Trophoblast cell (in vitro differentiated cells and primary cell): ENCODE data around the gene GALNT16.
"Not testable (repeated sequence)": the region's sequence is repeated elsewhere in the genome, so short reads cannot be mapped to it uniquely, and the experiment has no call there.

Experiments used
- DNase-seq, 2 donors: peaks; one replicate each; pipeline ENCODE4 v3.0.0-alpha.2; 2016
- H2AFZ ChIP-seq: 2 replicates; pipeline ENCODE4 v1.6.1; 2013; ENCODE audit warnings: low read length, moderate library complexity, mild to moderate bottlenecking; ENCODE audit not compliant: insufficient read depth, poor library complexity
- H2AK5ac ChIP-seq: 2 replicates; pipeline ENCODE4 v1.6.1; 2013; ENCODE audit warnings: mild to moderate bottlenecking, low read length
- H2BK120ac ChIP-seq: 2 replicates; pipeline ENCODE4 v1.6.1; 2013; ENCODE audit warnings: low read length, mild to moderate bottlenecking, moderate library complexity; ENCODE audit not compliant: insufficient read depth, poor library complexity
- H2BK12ac ChIP-seq: 2 replicates; pipeline ENCODE4 v1.6.1; 2013; ENCODE audit warnings: mild to moderate bottlenecking, low read length, moderate library complexity
- H2BK5ac ChIP-seq: 2 replicates; pipeline ENCODE4 v1.6.1; 2013; ENCODE audit warnings: low read length, low read depth, moderate library complexity, mild to moderate bottlenecking; ENCODE audit not compliant: poor library complexity
- H3K14ac ChIP-seq: 2 replicates; pipeline ENCODE4 v1.6.1; 2013; ENCODE audit warnings: mild to moderate bottlenecking, low read length
- H3K18ac ChIP-seq: 2 replicates; pipeline ENCODE4 v1.6.1; 2013; ENCODE audit warnings: mild to moderate bottlenecking, low read length
- H3K23ac ChIP-seq: 2 replicates; pipeline ENCODE4 v1.6.1; 2013; ENCODE audit warnings: low read length
- H3K27ac ChIP-seq: 2 replicates; pipeline ENCODE4 v1.5.1; 2013; ENCODE audit warnings: low read depth, mild to moderate bottlenecking, inconsistent platforms, low read length, moderate library complexity
- H3K27me3 ChIP-seq: 2 replicates; pipeline ENCODE4 v1.6.1; 2013; ENCODE audit warnings: inconsistent platforms, mild to moderate bottlenecking, low read length, moderate library complexity; ENCODE audit not compliant: insufficient read depth
- H3K36me3 ChIP-seq, 2 experiments: 1 replicate in 1 of 2; 2 replicates in 1 of 2; pipeline ENCODE4 v1.6.1; 2013; ENCODE audit warnings: low read length in 2 of 2, mild to moderate bottlenecking in 2 of 2, moderate library complexity in 1 of 2; ENCODE audit not compliant: insufficient read depth in 2 of 2, control insufficient read depth in 1 of 2
- H3K4ac ChIP-seq: 2 replicates; pipeline ENCODE4 v1.6.1; 2013; ENCODE audit warnings: low read depth, mild to moderate bottlenecking, low read length, moderate library complexity
- H3K4me1 ChIP-seq, 2 experiments: 1 replicate in 1 of 2; 2 replicates in 1 of 2; pipeline ENCODE4 v1.6.1; 2013; ENCODE audit warnings: low read length in 2 of 2, mild to moderate bottlenecking in 2 of 2, moderate library complexity in 1 of 2; ENCODE audit not compliant: insufficient read depth in 2 of 2, control insufficient read depth in 1 of 2
- H3K4me2 ChIP-seq: 2 replicates; pipeline ENCODE4 v1.6.1; 2013; ENCODE audit warnings: inconsistent platforms, mild to moderate bottlenecking, low read length, moderate library complexity
- H3K4me3 ChIP-seq: 2 replicates; pipeline ENCODE4 v1.5.1; 2013; ENCODE audit warnings: mild to moderate bottlenecking, low read depth, low read length, inconsistent platforms
- H3K79me1 ChIP-seq: one replicate; pipeline ENCODE4 v1.6.1; 2013; ENCODE audit warnings: low read length
- H3K79me2 ChIP-seq: 2 replicates; pipeline ENCODE4 v1.6.1; 2013; ENCODE audit warnings: low read length, mild to moderate bottlenecking; ENCODE audit not compliant: control insufficient read depth, insufficient read depth, poor library complexity
- H3K9ac ChIP-seq: 2 replicates; pipeline ENCODE4 v1.6.1; 2013; ENCODE audit warnings: mild to moderate bottlenecking, low read length
- H3K9me3 ChIP-seq: 2 replicates; pipeline ENCODE4 v1.6.1; 2013; ENCODE audit warnings: low read depth, mild to moderate bottlenecking, control low read depth, inconsistent platforms, low read length; ENCODE audit not compliant: insufficient read depth
- H4K12ac ChIP-seq: 2 replicates; pipeline ENCODE4 v1.6.1; 2013; ENCODE audit warnings: low read depth, mild to moderate bottlenecking, low read length, moderate library complexity
- H4K8ac ChIP-seq: 2 replicates; pipeline ENCODE4 v1.6.1; 2013; ENCODE audit warnings: low read depth, mild to moderate bottlenecking, low read length, moderate library complexity
- H4K91ac ChIP-seq: one replicate; pipeline ENCODE4 v1.6.1; 2013; ENCODE audit warnings: low read depth, mild to moderate bottlenecking, low read length, moderate library complexity
- WGBS: extraction: QIAGEN DNeasy Blood & Tissue Kit; methylation state at CpG from one replicate; pipeline ENCODE4 v1.1.7; 2013; ENCODE audit warnings: missing lambda C conversion rate; ENCODE audit not compliant: insufficient read length, insufficient coverage; ENCODE audit errors: extremely low coverage; 5-methylcytosine and 5-hydroxymethylcytosine counted together

GALNT16 gene

DNA sequence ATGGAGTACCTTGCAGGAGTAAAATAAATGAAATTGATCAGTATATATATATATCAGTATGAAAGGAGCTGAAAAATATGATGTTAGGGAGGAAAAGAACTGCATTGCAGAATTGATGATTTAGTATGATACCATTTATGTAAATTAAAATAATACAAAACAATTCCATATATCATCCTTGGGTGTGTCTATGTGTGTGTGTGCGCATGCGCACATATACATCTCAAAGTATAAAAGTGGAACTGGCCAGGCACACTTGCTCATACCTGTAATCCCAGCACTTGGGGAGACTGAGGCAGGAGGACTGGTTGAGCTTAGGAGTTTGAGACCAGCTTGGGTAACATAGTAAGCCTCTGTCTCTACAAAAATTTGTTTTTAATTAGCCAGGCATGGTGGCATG, 15.4 kb downstream of the GALNT16 start:
- Histone ChIP-seq H3K79me2 (no peaks in the 10 kb centered on the region), H3K79me1 (no peaks in the 10 kb centered on the region), H2AFZ (no peak overlapping the region), H3K23ac (no peak overlapping the region), H3K27me3 (no peaks in the 10 kb centered on the region), H4K91ac (no peak overlapping the region), H3K27ac (no peak overlapping the region), H3K9me3 (no peaks in the 10 kb centered on the region), H2BK12ac (no peak overlapping the region), H3K4ac (no peak overlapping the region), H4K8ac (no peak overlapping the region), H2BK5ac (no peak overlapping the region), H3K4me1 (no peaks in the 10 kb centered on the region), H3K18ac (no peak overlapping the region), H3K4me2 (no peak overlapping the region), H2AK5ac (no peak overlapping the region), H3K14ac (no peak overlapping the region), H4K12ac (no peak overlapping the region), H3K36me3 (no peaks in the 10 kb centered on the region), H3K4me3 (no peak overlapping the region), H3K9ac (no peak overlapping the region), H2BK120ac (no peak overlapping the region)
- WGBS: no CpG with 5 or more reads among the region's 2 CpGs
- DNase-seq: no peak

DNA sequence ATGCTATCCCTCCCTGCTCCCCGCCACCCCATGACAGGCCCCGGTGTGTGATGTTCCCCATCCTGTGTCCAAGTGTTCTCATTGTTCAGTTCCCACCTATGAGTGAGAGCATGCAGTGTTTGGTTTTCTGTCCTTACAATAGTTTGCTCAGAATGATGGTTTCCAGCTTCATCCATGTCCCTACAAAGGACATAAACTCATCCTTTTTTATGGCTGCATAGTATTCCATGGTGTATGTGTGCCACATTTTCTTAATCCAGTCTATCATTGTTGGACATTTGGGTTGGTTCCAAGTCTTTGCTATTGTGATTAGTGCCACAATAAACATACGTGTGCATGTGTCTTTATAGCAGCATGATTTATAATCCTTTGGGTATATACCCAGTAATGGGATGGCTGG, 17.4 kb downstream of the GALNT16 start:
- H3K79me1 ChIP-seq, H3K27ac ChIP-seq, H2BK5ac ChIP-seq, H3K23ac ChIP-seq, H4K12ac ChIP-seq, H4K91ac ChIP-seq, H3K27me3 ChIP-seq, H3K79me2 ChIP-seq, H2BK12ac ChIP-seq, H3K4ac ChIP-seq, H2AFZ ChIP-seq, H3K4me2 ChIP-seq, H3K4me1 ChIP-seq, H2AK5ac ChIP-seq, H3K18ac ChIP-seq, H3K4me3 ChIP-seq, H3K9me3 ChIP-seq, H3K9ac ChIP-seq, H2BK120ac ChIP-seq, H4K8ac ChIP-seq, DNase-seq, H3K14ac ChIP-seq, H3K36me3 ChIP-seq: not testable (repeated sequence)
- no CpG with 5 or more reads among the region's 3 CpGs for WGBS

DNA sequence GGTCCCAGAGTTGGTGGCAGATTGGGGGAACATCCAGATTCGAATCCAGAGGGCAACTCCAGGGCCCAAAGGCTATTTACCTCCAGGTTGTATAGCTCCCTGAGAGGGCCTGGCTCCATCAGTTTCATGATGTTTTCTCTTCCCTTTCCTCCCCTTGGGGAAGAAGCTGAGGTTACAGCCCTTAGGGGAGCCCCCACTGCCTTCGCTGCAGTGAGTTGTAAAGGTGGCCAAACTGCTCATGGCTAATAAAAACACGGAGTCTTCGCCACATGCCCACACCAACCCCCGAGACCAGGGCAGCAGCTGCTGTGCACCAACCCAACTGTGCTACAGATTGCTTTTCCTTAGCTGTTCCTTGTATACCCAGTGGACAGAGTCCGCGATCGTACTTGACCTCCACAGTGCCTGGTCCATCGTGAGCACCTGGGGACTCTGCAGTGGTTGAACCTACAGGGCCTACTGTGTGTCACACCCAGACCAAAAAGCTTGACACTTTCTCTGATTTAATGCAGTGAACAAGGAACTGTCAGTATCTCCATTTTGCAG, 20.9 kb downstream of the GALNT16 start:
- Histone ChIP-seq H4K8ac (no peak overlapping the region), H3K4me1 (no peaks in the 10 kb centered on the region), H3K9me3 (no peaks in the 10 kb centered on the region), H3K18ac (no peak overlapping the region), H2BK12ac (no peak overlapping the region), H3K9ac (no peak overlapping the region), H2BK120ac (no peak overlapping the region), H3K27ac (no peak overlapping the region), H3K27me3 (no peaks in the 10 kb centered on the region), H3K4ac (no peak overlapping the region), H3K14ac (no peak overlapping the region), H2BK5ac (no peak overlapping the region), H4K12ac (no peak overlapping the region), H4K91ac (no peak overlapping the region), H2AK5ac (no peak overlapping the region), H3K23ac (no peak overlapping the region), H3K79me2 (no peaks in the 10 kb centered on the region), H3K4me3 (no peak overlapping the region), H3K36me3 (no peaks in the 10 kb centered on the region), H3K4me2 (no peak overlapping the region), H3K79me1 (no peaks in the 10 kb centered on the region), H2AFZ (no peak overlapping the region)
- WGBS: no CpG with 5 or more reads among the region's 9 CpGs
- DNase-seq: no peak

DNA sequence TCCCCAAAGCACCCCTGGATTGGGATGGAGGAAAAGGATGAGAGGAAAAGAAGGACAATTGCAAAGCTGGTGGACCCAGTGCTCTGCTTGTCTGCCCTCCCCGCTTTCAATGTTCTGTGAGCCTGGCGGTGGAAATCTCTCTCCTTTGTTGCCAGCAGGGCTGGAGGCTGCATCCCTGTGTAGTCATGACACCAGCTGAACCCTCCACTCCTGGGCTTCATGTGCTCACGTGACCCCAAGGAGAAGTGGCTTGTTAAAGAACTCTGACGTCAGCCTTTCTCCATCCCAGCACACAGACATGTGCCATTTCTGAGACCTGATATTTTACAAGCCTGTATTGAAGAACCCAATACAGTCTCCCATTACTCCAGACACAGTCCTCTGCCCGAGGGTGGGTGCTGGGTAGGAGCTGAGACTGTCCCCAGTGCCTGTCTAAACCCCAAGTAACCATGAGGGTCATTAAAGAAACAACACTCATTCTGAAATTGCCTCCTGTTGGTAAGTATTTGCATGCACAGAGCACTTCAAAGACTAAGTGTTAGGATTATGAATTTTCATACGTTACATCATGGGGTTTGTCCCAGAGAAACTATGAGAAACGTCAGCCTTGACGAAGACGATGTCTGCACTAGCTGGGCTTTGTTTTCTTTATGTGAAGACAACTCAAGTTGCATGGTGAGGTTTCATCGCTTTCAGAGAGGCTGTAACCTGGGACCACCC, 21.7 kb downstream of the GALNT16 start:
- no peaks in the 10 kb centered on the region for H3K79me1 ChIP-seq
- H3K4ac ChIP-seq: no peak overlapping the region
- no peak overlapping the region for H3K27ac ChIP-seq
- H4K91ac ChIP-seq: no peak overlapping the region
- no peaks in the 10 kb centered on the region for H3K36me3 ChIP-seq
- no peak overlapping the region for H4K8ac ChIP-seq
- no peak overlapping the region for H3K4me3 ChIP-seq
- WGBS: no CpG with 5 or more reads among the region's 10 CpGs
- no peaks in the 10 kb centered on the region for H3K79me2 ChIP-seq
- H3K9me3 ChIP-seq: no peaks in the 10 kb centered on the region
- H3K23ac ChIP-seq: no peak overlapping the region
- H3K9ac ChIP-seq: no peak overlapping the region
- H3K18ac ChIP-seq: no peak overlapping the region
- H2AK5ac ChIP-seq: no peak overlapping the region
- no peak overlapping the region for H2BK5ac ChIP-seq
- H2BK12ac ChIP-seq: no peak overlapping the region
- DNase-seq: peak in 1 of 2 donors; percentile 20
- H4K12ac ChIP-seq: no peak overlapping the region
- no peak overlapping the region for H2BK120ac ChIP-seq
- no peak overlapping the region for H3K14ac ChIP-seq
- H3K27me3 ChIP-seq: no peaks in the 10 kb centered on the region
- no peak overlapping the region for H3K4me2 ChIP-seq
- no peak overlapping the region for H2AFZ ChIP-seq
- no peaks in the 10 kb centered on the region for H3K4me1 ChIP-seq
